Activated naive CD4-positive, alpha-beta T cell treated with anti-CD3 and anti-CD28 coated beads, Interleukin-2, amount 50 U/mL, for 72 hours (primary cell): ENCODE measurements around the gene TRIM22. TPM values are rescaled to one million over a fixed set of nuclear protein-coding genes. Genes with fewer than 3 reads are reported as not detected.

Source experiments
- total RNA-seq, 2 donors: library from RNA; stranded (reverse); gene quantifications; one replicate each; pipeline ENCODE4 v1.2.3, GENCODE V29; 2022

The TRIM22 gene
- total RNA-seq, 2 donors from 2014 or later = 151 to 228 TPM

Other genes starting within 250 kb of the TRIM22 start
- not detected for gene OR51I1, start 248.3 kb upstream of the TRIM22 start, total RNA-seq
- gene OR51I2, start 240.5 kb upstream of the TRIM22 start, total RNA-seq = not detected
- not detected for gene OR52D1, start 201.1 kb upstream of the TRIM22 start, total RNA-seq
- gene UBQLN3, start 179.8 kb upstream of the TRIM22 start, total RNA-seq = under 1 TPM; 0.10 to 0.25 TPM
- gene UBQLNL, start 173.1 kb upstream of the TRIM22 start, total RNA-seq = under 1 TPM; 0.21 to 0.32 TPM
- gene OR52H1, start 141.2 kb upstream of the TRIM22 start, total RNA-seq = under 1 TPM in 1 of 2 donors, not detected in 1; 0.23 TPM
- not detected for gene OR52B6, start 108.9 kb upstream of the TRIM22 start, total RNA-seq
- gene TRIM6, start 93.2 kb upstream of the TRIM22 start, total RNA-seq = 1 to 10 TPM in 1 of 2 donors, under 1 TPM in 1; 0.80 to 1.6 TPM
- gene TRIM34, start 64.8 kb upstream of the TRIM22 start, total RNA-seq = 10 to 100 TPM; 10.9 to 12.0 TPM
- 10 to 100 TPM; 30.2 to 31.9 TPM for gene TRIM5, start 4.7 kb upstream of the TRIM22 start, total RNA-seq
- under 1 TPM; 0.48 to 0.93 TPM for gene OR56B1, start 46.7 kb downstream of the TRIM22 start, total RNA-seq
- gene OR52N4, start 64.5 kb downstream of the TRIM22 start, total RNA-seq = 1 to 10 TPM in 1 of 2 donors, under 1 TPM in 1; 0.41 to 1.3 TPM
- under 1 TPM in 1 of 2 donors, not detected in 1; 0.08 TPM for gene OR52N5, start 93.6 kb downstream of the TRIM22 start, total RNA-seq
- under 1 TPM; 0.14 to 0.58 TPM for gene OR52N1, start 101.5 kb downstream of the TRIM22 start, total RNA-seq
- not detected for gene OR52N2, start 119.1 kb downstream of the TRIM22 start, total RNA-seq
- gene OR52E6, start 152.1 kb downstream of the TRIM22 start, total RNA-seq = not detected
- not detected for gene OR52E8, start 167.9 kb downstream of the TRIM22 start, total RNA-seq
- not detected for gene OR52E4, start 190.8 kb downstream of the TRIM22 start, total RNA-seq
- gene OR52E5, start 203.4 kb downstream of the TRIM22 start, total RNA-seq = not detected